Keratinocyte (primary cell): ENCODE data around the gene ATP6V1C2.

ENCODE experiments used
- CTCF ChIP-seq, 3 experiments: IDR thresholded peaks in 1 of 3; conservative IDR thresholded peaks in 1 of 3; optimal IDR thresholded peaks in 1 of 3; 2 replicates in 2 of 3; 3 replicates in 1 of 3; pipeline versions ENCODE3 to v1.5.1; 2011; ENCODE audit warnings: low read length in 3 of 3, mild to moderate bottlenecking in 3 of 3, moderate library complexity in 2 of 3, control low read depth in 1 of 3, inconsistent platforms in 1 of 3; ENCODE audit not compliant: insufficient read depth in 2 of 3; ENCODE audit errors: extremely low read depth in 1 of 3
- EZH2 ChIP-seq: IDR thresholded peaks from one replicate; pipeline ENCODE4 v1.6.1; 2012; ENCODE audit warnings: inconsistent platforms, mild to moderate bottlenecking, low read length, moderate library complexity

DNA sequence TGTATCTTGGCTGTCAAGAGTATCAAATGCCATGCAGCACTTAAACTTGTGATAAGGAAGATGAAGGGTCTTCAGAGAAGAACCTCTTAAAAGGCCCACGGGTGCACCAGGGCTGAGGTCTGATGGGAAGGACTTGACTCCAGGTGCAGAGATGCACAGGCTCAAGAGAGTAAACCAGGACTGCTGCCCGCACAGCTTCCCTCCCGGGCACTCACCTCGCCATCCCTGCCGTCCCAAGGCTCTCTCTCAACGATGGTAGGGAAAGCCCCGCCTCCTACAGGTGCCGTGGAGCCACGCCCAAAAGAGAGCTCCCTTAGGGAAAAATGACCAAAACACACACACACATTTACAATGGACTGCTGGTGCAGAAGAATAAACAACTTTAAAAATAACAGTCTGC, 63.3 kb downstream of the ATP6V1C2 start:
- no peak for TF ChIP-seq CTCF (optimal IDR thresholded peaks at IDR 0.05 in 1 of 3, IDR thresholded peaks at IDR 0.05 in 1 of 3, conservative IDR thresholded peaks at IDR 0.05 in 1 of 3; ENCODE audit: extremely low read depth in 1 of 3, insufficient read depth in 2 of 3, low read length in 3 of 3)
- TF ChIP-seq EZH2 = no peak
